ENCODE results near the gene MAN1B1. TPM values are rescaled to one million over a fixed set of nuclear protein-coding genes. Genes with fewer than 3 reads are reported as not detected.

Gene MAN1B1
- total and polyA plus RNA-seq, 2 of the 4 experiments (the other 2 are of a cell fraction) = 28.7 to 55.1 TPM

DNA sequence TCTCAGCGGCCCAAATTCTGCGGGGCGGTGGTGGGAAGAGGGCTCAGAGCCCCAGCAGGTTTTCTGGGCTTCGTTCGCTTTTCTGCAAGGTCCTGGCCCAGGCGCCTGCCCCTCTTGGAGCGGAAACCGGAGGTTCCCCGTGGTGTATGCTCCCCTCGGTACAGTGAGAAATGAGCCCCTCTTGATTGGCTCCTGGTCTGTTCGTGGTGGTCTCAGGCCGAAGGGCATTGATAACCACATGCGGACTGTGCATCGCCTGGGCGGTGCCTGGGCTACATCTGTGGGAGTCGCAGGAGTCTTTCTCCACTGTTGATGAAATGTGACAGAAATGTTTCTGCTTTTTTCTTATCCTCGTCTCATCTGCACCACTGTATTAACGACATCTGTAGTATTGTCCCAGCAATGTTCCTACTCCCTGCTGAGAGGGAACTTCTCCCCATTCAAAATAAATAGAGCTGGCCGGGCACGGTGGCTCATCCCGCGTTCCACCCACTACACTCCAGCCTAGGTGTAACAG lies 682 bp downstream of the MAN1B1 start:
- Histone ChIP-seq H2BK15ac (ENCODE audit: low read depth, low read length) (no peak overlapping the region), H4K91ac (ENCODE audit: insufficient read depth, low read depth, low read length) (peak overlapping the region; percentile 78), H3K27me3 (ENCODE audit: control insufficient read depth, insufficient read depth, low read length) (no peaks in the 10 kb centered on the region), H3K14ac (replicated peaks; ENCODE audit: low read depth, low read length) (peak overlapping the region; percentile 77), H3K4me1 (ENCODE audit: control insufficient read depth, insufficient read depth, low read length) (peaks cover 15% of the 10 kb centered on the region), H3K9ac (ENCODE audit: low read depth, low read length) (peak overlapping the region; percentile 87), H3K56ac (ENCODE audit: extremely low read depth, insufficient read depth, low read length) (peak overlapping the region; percentile 67; the same call in 1 of the 2 replicates), H4K5ac (ENCODE audit: low read depth, low read length) (no peak overlapping the region; the same call in 1 of the 2 replicates), H3K4me2 (ENCODE audit: low read depth, low read length) (peak overlapping the region; percentile 78), H3K23ac (ENCODE audit: low read depth, low read length) (peak overlapping the region; percentile 85), H3K9me1 (ENCODE audit: insufficient read depth, low read length) (peaks cover 6% of the 10 kb centered on the region), H3K18ac (ENCODE audit: low read depth, low read length) (no peak overlapping the region), H2BK120ac (ENCODE audit: low read depth, low read length) (no peak overlapping the region), H3K4ac (ENCODE audit: low read depth, low read length) (peak overlapping the region; percentile 70), H2BK5ac (ENCODE audit: low read depth, low read length, poor library complexity, severe bottlenecking) (peak overlapping the region; percentile 34), H3K36me3 (ENCODE audit: control insufficient read depth, insufficient read depth, low read length) (peaks cover 13% of the 10 kb centered on the region; the same call in 1 of the 2 replicates), H2AFZ (replicated peaks; ENCODE audit: low read length, poor library complexity) (peak overlapping the region; percentile 90), H3K4me3 (ENCODE audit: insufficient read depth, low read depth, low read length) (peak overlapping the region; percentile 61), H2BK20ac (ENCODE audit: low read depth, low read length) (no peak overlapping the region), H4K20me1 (ENCODE audit: insufficient read depth, low read length) (no peaks in the 10 kb centered on the region), H3K79me1 (ENCODE audit: low read depth in 1 of 2, low read length in 2 of 2) (peaks cover 31 to 34% of the 10 kb centered on the region in 2 experiments), H3K9me3 (ENCODE audit: control insufficient read depth, insufficient read depth, low read length) (no peaks in the 10 kb centered on the region), H2AK5ac (ENCODE audit: low read depth, low read length) (peak overlapping the region; percentile 91; the same call in 1 of the 2 replicates), H4K8ac (ENCODE audit: low read depth in 2 of 2, low read length in 2 of 2) (peak overlapping the region; percentile 85 to 93; a peak in 3 of 4 replicates), H2AK9ac (replicated peaks; ENCODE audit: low read depth, low read length, poor library complexity) (peak overlapping the region; percentile 88), H3K27ac (ENCODE audit: insufficient read depth, low read length) (peak overlapping the region; percentile 62)
- dilution Hi-C loops (cut with HindIII; ENCODE audit: low sequenced_read_pairs, unreplicated experiment) (no loop called here), intact Hi-C loops (cut with micrococcal nuclease) (no loop called here), in situ Hi-C loops (cut with MboI; ENCODE audit: low sequenced_read_pairs) (no loop called here)
- TF ChIP-seq RAD21 (IDR thresholded peaks at IDR 0.05; ENCODE audit: low read length) (no peak), FOS (IDR thresholded peaks at IDR 0.05; ENCODE audit: low read depth, low read length) (no peak), MAFK (IDR thresholded peaks at IDR 0.05; ENCODE audit: low read depth, low read length) (no peak), MXI1 (IDR thresholded peaks at IDR 0.05; ENCODE audit: borderline replicate concordance, low read depth, low read length) (no peak; the same call in 1 of the 2 replicates), RFX5 (IDR thresholded peaks at IDR 0.05; ENCODE audit: low read depth, low read length) (no peak), NFE2L2 (IDR thresholded peaks at IDR 0.05; ENCODE audit: low read depth, low read length) (no peak), POLR2A (IDR thresholded peaks at IDR 0.05; ENCODE audit: low read depth, low read length) (no peak), CEBPB (IDR thresholded peaks at IDR 0.05; ENCODE audit: low read depth, low read length) (no peak), MAZ (IDR thresholded peaks at IDR 0.05; ENCODE audit: borderline replicate concordance, low read depth, low read length) (no peak), CTCF (conservative IDR thresholded peaks at IDR 0.05; ENCODE audit: low read depth, low read length) (no peak), SMC3 (IDR thresholded peaks at IDR 0.05; ENCODE audit: low read depth, low read length) (no peak), RCOR1 (IDR thresholded peaks at IDR 0.05; ENCODE audit: insufficient replicate concordance, low read length) (no peak), CHD1 (IDR thresholded peaks at IDR 0.05; ENCODE audit: low read depth, low read length) (no peak), BHLHE40 (IDR thresholded peaks at IDR 0.05; ENCODE audit: low read depth, low read length) (no peak)
- TF ChIP-seq, protein P1, sequence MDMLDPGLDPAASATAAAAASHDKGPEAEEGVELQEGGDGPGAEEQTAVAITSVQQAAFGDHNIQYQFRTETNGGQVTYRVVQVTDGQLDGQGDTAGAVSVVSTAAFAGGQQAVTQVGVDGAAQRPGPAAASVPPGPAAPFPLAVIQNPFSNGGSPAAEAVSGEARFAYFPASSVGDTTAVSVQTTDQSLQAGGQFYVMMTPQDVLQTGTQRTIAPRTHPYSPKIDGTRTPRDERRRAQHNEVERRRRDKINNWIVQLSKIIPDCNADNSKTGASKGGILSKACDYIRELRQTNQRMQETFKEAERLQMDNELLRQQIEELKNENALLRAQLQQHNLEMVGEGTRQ (IDR thresholded peaks at IDR 0.05; ENCODE audit: low read depth, low read length) = no peak
- TF ChIP-seq, protein P2, sequence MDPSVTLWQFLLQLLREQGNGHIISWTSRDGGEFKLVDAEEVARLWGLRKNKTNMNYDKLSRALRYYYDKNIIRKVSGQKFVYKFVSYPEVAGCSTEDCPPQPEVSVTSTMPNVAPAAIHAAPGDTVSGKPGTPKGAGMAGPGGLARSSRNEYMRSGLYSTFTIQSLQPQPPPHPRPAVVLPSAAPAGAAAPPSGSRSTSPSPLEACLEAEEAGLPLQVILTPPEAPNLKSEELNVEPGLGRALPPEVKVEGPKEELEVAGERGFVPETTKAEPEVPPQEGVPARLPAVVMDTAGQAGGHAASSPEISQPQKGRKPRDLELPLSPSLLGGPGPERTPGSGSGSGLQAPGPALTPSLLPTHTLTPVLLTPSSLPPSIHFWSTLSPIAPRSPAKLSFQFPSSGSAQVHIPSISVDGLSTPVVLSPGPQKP (IDR thresholded peaks at IDR 0.05; ENCODE audit: borderline replicate concordance, low read depth, low read length) = no peak
- WGBS, 2 experiments (ENCODE audit: extremely low coverage in 2 of 2, insufficient read length in 1 of 2) = 3% methylated on average over 8 of the region's 22 CpGs; no CpG with 5 or more reads in 1 of the 2 experiments
- CTCF ChIA-PET = no interaction called here
- ATAC-seq (ENCODE audit: low read depth) (no peak), DNase-seq (no peak)
- no TSS peak for BruUV-seq (replicated peaks)
- POLR2A ChIA-PET (ENCODE audit: unreplicated experiment) = no interaction called here
